Measurements from ENCODE around the gene ZNF619.

Gene ZNF619

DNA sequence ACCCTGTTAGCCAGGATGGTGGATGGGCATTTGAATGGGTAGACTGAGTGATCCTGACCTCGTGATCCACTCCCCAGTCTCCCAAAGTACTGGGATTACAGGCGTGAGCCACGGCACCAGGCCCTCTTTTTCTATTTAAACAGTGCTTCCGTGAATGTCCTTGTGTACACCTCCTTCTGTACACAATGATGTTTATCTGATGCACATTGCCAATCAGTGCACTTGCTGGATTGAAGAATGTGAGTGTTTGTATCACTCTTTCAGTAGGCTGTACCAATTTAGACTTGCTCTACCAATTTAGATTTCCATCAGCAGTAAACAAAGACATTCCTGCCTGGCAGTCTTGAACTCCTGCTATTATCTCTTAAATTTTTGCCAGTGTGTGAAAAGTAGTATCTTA is 8.9 kb upstream of the ZNF619 start:
- no peak for DNase-seq

DNA sequence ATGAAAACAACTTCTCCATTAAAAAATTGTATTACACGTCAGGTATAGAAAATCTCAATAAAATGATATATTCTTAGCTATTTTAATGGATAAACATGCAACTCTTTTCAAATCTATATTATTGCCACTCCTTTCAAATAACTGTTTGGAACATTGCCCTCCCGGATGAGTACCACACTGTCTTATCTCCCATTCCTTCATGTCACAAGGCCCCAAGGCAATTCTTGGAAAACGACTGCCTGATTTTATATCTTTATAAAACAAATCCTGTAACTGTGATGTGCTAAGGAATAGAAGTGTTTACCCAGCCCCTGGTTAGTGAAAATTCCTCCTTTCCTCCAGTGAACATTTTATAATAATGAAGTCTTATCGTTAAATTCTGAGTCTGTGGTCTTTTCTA is 6.2 kb upstream of the ZNF619 start:
- no peak for DNase-seq

DNA sequence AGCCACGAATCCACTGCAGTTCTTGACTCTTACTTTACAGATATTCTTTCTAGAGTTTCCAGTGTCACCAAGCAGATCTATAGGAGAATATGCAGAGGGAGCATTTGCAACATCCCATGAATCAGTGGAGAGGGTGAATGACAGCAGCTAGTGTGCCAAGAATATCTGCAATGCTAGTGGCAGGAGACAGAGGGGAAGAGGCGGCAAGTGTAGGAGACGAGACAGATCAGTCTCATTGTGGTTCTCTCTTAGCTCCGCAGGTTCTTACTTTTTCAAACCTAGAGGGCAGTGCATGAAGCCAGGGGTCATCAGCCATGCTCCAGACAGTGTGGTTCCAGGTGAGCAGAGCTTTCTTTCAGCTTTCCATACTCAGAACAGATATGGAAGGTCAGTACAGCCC is 744 bp downstream of the ZNF619 start:
- no peak for DNase-seq

DNA sequence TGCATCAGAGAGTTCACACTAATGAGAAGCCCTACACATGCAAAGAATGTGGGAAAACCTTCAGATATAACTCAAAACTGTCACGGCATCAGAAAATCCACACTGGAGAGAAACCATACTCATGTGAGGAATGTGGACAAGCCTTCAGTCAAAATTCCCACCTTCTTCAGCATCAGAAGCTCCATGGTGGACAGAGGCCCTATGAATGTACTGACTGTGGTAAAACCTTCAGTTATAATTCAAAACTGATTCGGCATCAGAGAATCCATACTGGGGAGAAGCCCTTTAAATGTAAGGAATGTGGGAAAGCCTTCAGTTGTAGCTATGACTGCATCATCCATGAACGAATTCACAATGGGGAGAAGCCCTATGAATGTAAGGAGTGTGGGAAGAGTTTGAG is 10.2 kb downstream of the ZNF619 start:
- no peak for DNase-seq

DNA sequence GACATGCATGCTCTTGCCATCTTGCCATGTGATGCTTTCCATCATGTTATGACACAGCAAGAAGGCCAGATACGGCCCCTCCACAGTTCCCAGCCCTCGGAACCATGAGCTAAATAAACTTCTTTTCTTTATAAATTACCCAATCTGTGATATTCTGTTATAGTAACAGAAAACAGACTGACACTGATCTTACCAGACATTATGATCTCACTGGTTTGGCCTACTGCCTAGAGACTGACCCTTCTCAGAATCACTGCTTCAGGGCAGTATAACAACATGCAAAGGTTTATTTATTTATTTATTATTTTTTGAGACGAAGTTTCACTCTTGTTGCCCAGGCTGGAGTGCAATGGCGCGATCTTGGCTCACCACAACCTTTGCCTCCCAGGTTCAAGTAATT is 14.0 kb downstream of the ZNF619 start:
- DNase-seq: no peak

DNA sequence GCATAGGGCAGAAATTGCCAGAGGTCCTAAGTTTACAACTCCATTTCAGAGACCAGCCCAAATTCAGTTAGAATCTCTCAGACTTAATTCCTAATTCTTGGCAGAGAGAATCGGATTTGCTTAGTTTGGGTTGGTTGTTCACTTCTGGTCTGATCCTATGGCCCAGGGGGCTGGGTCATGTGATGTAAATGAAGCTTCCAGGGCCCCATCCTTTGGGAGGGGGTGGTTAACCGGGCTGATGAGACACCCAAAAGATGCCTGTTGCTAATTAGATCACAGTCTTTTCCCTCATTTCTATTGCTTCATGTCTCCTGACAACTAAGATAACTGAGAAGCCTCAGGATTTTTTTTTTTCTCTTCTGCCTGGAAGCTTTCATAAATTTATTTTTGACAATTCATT is 17.8 kb downstream of the ZNF619 start:
- no peak for DNase-seq

DNA sequence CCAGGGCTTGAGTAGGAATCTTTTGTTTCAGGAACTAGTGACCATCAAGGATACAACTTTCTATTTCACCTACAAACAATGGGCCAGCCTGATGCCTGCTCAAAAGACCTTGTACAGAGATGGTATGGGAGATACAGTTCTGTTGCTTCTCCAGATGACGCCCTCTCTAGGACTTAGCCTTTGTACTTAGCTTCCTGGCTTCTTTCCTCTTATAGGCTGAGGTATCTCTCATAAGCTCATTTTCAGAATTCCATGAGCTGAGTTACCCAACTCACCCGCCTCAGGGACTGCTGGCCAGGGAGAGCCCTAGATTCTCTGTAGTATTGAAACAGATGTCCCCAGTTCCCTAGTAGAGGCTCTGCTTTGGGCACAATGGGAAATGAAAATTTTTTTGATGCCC is 20.4 kb downstream of the ZNF619 start:
- no peak for DNase-seq

DNA sequence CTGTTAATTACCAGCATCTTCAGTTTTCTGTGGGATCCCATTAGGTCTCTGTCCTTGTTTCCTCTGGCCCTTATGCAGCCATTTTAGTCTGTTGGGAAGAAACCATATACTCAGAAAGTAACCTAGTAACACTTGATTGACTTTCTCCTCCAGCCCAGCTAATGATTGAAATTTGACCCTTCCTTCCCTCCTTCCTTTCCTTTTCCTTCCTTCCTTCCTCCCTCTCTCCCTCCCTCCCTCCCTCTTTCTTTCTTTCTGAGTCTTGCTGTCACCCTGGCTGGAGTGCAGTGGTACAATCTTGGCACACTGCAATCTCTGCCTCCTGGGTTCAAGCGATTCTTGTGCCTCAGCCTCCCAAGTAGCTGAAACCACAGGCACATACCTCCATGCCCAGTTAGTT is 23.0 kb downstream of the ZNF619 start:
- no peak for DNase-seq

DNA sequence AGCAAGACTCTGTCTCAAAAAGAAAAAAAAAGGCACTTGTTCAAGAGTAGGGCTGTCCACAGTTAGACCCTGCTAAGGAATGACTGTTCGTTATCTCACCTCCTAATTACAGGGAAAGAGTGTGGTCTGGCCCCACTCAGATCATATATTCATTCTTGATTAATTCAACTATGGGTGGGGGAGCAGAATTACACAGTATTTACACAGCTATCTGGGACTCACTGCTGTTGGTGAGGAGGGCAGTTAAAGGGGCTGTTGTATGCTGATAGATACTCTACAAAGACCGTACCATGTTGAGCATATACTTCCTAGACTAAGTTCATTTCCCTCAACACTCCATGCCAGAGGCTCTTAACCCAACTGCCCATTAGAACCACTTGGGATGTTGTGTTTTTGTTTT is 25.1 kb downstream of the ZNF619 start:
- DNase-seq: no peak

DNA sequence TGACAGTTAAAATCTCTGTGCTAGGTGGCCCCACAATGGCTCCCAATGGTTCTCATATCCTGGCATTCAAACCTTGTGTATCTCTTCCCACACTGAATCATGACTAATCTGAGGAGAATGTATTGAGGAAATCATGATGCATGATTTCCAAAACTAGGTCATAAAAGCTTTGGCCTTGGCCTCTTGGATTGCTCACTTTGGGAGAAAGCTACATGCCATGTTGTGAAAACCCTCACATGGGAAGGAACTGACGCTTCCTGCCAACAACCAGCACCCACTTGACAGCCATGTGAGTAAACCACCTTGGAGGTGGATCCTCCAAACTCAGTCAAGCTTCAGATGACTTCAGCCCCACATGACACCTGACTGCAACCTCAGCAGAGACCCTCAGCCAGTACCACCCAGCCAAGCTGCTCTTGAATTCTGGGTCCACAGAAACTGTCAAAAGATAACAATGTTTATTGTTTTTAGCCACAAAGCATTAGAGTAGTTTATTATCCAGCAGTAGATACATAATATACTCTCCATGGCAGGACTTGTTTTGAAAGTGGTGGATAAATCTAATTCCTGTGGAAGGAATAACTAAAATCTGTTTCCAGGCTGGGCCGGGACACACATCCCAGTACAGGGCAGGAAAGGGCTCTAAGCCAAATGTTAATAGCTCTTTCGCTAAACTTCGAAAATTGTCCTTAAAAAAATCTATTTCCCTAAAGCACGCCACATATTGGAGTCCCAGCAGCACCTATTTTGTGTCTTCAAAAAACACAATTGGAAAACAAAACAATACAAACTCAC is 27.9 kb downstream of the ZNF619 start:
- DNase-seq: no peak

DNA sequence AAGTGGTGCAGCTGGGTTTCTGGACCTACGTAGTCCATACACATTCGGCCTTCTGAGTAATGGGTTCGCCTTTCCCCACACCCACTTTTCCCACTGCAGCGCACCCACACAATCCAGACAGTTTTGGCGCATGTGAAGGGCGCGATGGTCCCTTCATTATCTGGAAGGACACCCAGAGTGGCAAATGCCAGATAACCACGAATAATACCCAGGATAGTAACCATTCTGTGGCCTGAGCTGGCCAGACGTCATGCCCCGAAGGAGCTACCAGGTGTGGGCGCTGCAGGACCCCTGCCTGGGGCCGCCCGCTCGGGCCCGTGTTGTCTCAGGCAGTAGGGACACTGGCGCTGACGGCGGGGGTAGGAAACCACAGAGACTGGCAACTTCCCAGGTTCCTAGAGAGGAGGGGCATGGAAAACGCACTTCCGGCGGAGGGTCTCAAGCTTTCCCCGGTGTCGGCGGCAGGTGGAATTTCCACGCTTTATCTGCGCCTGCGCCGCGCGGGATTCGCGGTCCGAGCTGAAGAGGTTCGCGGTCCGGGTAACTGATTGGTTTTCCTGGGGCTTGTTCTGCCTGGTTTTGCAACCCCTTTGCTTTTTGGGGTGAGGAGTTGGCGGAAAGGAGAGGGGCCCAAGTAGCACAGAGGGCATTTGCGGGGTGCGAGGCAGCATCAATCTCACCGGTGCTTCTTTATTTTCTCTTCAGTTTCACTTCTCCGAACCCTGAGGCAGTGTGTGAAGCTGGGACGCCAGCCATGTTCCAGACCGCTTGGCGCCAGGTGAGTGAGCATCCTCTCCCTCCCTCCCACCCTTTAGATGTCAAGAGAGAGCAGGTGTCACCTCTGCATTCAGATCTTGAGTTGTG is 28.9 kb downstream of the ZNF619 start, which contains the start of gene ZNF620:
Gene ZNF620 (plus strand): TSS at position 441 of the 864 bp plus-strand sequence. CDS start 314 bp downstream, at position 755.
- peak; percentile 78 for DNase-seq

DNA sequence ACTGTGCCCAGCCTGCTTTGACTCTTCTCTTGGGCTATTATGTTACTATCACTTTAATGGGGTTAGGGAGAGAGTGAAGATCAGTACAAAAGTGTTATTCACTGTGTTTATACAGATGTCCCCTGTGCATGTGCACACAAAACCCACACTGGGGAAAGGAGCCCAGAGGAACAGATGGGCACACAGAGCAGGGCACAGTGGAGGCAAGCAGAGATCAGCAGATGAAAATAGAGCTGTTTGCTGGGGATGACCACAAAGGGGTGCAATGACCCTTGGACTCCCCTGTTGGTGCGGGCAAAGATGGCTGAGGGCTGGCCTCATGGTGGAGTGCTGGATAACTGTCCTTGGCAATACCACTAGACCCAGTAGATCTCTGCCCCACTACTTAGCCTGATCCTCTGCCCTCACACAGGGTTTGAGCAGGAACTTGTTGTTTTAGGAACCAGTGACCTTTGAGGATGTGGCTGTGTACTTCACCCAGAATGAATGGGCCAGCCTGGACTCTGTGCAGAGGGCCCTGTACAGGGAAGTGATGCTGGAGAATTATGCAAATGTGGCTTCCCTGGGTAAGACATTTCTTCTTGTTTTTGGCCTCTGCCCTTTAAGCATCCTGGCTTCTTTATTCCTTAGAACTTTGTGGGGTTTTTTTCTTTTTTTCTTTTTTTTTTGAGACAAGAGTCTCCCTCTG is 34.3 kb downstream of the ZNF619 start:
- DNase-seq: no peak

DNA sequence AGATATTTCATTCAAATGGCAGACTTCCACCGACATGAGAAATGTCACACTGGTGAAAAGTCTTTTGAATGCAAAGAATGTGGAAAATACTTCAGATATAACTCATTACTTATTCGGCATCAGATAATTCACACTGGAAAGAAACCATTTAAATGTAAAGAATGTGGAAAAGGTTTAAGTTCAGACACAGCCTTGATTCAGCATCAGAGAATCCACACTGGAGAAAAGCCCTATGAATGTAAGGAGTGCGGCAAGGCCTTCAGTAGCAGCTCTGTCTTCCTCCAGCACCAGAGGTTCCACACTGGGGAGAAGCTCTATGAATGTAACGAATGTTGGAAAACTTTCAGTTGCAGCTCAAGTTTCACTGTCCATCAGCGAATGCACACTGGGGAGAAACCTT is 39.3 kb downstream of the ZNF619 start:
- DNase-seq: no peak

DNA sequence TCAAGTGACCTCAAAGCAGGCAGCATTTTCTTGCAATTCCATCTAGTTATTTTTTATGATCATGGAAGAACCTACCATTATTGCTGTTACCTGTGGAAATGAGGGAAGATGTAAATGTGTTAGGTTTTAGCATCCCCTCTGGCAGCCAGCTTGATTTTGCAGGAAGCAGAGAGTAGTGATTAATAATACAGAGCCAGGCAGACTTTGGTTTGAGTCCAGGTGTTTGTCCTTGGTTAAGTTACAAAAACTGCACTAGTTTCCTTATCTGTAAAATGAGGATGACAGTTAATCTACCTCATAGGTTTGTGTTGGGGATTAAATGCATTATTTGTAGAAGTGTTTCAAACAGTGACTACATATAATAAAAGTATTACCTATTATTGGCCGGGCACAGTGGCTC is 41.1 kb downstream of the ZNF619 start:
- no peak for DNase-seq

DNA sequence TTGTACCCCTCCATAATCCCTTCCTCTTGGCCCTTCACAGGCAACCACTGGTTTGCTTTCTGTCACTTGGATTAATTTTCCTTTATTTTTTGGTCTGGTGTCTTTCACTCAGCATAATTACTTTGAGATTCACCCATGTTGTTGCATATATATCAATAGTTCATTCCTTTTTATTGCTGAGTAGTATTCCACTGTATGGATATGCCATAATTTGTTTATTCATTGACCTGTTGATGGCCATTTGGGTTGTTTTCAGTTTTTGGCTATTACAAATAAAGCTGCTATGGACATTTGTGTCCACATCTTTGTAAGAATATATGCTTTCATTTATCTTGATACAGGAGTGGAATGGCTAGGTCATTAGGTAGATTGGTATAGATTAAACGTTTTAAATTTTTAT is 41.9 kb downstream of the ZNF619 start:
- DNase-seq: no peak

DNA sequence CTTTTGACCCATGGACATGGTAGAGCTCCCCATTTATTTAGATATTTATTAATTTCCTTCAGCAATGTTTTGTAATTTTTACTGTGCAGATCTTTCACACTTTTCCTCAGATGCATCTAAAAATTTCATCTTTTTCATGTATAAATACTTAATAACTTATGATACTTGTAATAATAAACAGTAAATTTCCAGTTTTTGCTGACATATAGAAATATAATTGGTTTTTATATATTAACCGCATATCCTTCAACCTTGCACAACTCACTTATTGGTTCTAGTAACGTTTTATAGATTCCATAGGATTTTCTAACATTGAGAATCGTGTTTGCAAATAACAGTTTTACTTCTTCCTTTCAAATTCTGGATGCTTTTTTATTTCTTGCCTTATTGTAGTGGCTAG is 44.3 kb downstream of the ZNF619 start:
- DNase-seq: no peak

DNA sequence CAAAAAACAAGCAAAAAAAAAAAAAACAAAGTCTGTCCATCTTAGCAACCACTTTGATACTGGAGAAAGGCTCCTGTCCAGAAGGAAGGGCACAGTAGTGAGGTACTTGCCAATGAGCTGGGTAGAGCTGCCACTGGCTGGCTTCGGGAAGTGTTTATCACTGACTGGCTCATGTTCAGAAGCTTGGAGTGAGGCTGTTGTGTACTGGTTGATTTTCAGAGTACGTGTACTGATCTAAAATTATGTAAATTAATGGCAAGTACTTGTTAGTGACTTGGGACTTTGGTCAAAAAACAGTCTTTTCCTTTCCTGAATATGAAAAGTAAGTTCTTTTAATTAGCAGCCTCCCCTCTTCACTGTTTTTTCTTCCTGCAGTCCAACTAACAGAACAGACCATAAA is 46.9 kb downstream of the ZNF619 start:
- no peak for DNase-seq

DNA sequence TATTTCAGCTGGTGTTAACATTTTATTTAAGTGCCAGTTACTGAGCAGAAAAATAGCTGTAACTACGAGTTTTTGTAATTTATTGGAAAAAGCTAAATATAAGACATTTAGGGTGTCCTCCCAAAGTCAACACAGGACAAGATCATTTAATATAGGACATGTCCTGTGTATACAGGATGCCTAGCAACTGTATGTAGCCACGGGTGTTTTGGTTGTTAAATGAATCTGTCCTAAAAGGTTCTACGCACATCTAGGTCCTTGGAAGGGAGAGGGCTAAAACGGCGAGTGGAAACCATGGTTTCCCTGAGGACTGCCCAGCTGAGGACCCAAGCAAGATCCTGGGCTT is 47.3 kb downstream of the ZNF619 start:
- no peak for DNase-seq

DNA sequence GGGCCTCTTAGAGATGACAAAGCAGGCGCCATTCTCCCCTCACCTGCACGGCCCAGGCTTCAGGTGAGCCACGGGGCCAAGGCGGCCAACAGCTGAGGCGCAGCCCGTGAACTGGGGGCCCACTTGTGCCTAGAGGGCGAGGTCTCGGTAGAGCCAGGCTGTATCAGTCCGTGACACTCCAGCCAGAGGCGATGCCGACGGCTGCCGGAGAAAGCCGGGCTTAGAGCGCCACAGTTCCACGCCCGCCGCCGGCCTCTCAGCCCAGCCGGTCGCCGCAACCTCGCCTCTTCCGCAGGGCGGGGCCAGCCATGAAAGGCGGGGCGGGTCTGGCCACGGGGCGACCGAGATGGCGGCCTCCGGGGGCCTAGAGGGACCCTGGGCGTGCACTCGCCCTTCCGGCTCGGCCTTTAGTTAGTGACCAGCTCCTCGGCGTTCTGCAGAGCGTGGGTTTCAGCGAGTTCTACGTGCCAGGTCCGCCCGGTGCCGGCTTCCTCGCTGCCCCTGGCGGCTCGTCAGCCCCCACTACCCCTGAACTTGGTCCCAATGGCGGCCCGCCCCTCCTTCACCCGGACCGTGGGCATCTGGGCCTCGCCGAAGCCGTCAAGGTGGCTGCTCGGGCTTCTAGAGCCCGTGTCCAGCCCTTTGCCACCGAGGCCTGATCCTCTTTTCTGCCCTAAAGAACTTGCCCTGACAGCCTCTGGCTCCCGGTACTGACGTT is 47.8 kb downstream of the ZNF619 start, which contains the start of gene ZNF621:
Gene ZNF621 (plus strand): TSS at position 393 of the 718 bp plus-strand sequence. CDS start 881 bp downstream, outside the sequence.
- peak; percentile 89 for DNase-seq

DNA sequence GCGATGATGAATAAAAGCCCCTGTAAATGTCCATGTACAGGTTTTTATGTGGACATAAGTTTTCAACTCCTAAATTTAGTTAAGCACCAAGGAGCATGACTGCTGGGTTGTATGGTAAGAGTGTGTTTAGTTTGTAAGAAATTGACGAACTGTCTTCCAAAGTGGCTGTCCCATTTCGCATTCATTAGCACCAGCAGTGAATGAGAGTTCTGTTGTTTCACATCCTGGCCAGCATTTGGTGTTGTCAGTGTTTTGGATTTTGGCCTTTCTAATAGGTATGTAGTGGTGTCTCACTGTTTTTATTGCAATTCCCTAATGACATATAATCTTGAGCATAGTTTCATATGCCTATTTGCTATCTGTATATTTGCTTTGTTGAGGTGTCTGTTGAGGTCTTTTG is 51.5 kb downstream of the ZNF619 start:
- DNase-seq: no peak

DNA sequence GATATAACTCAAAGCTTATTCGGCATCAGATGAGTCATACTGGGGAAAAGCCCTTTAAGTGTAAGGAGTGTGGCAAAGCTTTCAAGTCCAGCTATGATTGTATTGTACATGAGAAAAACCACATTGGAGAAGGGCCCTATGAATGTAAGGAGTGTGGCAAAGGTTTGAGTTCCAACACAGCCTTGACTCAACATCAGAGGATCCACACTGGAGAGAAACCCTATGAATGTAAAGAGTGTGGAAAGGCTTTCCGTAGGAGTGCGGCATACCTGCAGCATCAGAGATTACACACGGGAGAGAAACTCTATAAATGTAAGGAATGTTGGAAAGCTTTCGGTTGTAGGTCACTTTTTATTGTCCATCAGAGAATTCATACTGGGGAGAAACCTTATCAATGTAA is 55.3 kb downstream of the ZNF619 start:
- DNase-seq: no peak

DNA sequence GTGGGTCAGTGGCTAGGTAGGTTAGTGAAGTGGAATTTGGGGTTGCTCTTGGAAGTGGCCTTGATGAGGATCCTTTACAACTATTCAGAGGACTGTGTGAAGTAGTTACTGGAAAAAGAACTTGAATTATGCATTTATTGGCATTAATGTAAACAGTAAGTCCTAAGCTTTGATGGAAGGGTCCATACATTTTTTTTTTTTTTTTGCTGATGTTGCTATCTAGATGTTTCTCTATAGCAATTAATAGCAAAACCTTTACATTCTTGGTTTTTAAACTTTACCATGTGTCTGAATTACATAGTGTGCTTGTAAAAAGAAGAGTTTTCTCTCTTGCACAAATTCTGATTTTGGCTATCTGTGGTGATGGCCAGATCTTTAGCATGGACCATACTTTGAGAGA is 57.4 kb downstream of the ZNF619 start:
- DNase-seq: no peak

Measured in RPMI8226 (cell line).